AG20443 (cell line): Measurements from ENCODE around the gene GMDS.

Experiments used
- DNase-seq: peaks from one replicate; pipeline ENCODE4 v3.0.0; 2012; ENCODE audit warnings: low spot score, mixed read lengths

Gene GMDS

GRCh38 chr6:2178125-2178524 is 67.3 kb downstream of the GMDS start:
- DNase-seq = no peak

GRCh38 chr6:2175825-2176224 is 69.6 kb downstream of the GMDS start:
- DNase-seq = no peak

- no peak for DNase-seq
These were observed 72.0 kb downstream of the GMDS start for GRCh38 chr6:2173203-2173961.

GRCh38 chr6:2171728-2172127 is 73.7 kb downstream of the GMDS start:
- DNase-seq = no peak

GRCh38 chr6:2168480-2168879 is 76.9 kb downstream of the GMDS start:
- no peak for DNase-seq

GRCh38 chr6:2166717-2167116 is 78.7 kb downstream of the GMDS start:
- DNase-seq = no peak

GRCh38 chr6:2165286-2165685 is 80.1 kb downstream of the GMDS start:
- DNase-seq = no peak

- no peak for DNase-seq
These were observed 80.9 kb downstream of the GMDS start for GRCh38 chr6:2164481-2164880.

GRCh38 chr6:2162079-2162445 is 83.3 kb downstream of the GMDS start:
- no peak for DNase-seq

- peak; percentile 25 for DNase-seq
These were observed 86.7 kb downstream of the GMDS start for GRCh38 chr6:2158596-2159271.

GRCh38 chr6:2157441-2158127 is 87.8 kb downstream of the GMDS start:
- DNase-seq = peak; percentile 77

GRCh38 chr6:2155206-2155605 is 90.2 kb downstream of the GMDS start:
- no peak for DNase-seq

- DNase-seq = no peak
These were observed 95.9 kb downstream of the GMDS start for GRCh38 chr6:2149361-2150006.

GRCh38 chr6:2148748-2149147 is 96.7 kb downstream of the GMDS start:
- no peak for DNase-seq

- DNase-seq = no peak
These were observed 97.5 kb downstream of the GMDS start for GRCh38 chr6:2147766-2148448.

- DNase-seq = no peak
These were observed 98.1 kb downstream of the GMDS start for GRCh38 chr6:2147261-2147660.

- no peak for DNase-seq
These were observed 101.2 kb downstream of the GMDS start for GRCh38 chr6:2144210-2144609.

GRCh38 chr6:2141644-2142290 is 103.6 kb downstream of the GMDS start:
- no peak for DNase-seq

GRCh38 chr6:2140438-2141128 is 104.8 kb downstream of the GMDS start:
- no peak for DNase-seq

GRCh38 chr6:2135401-2135800 is 110.0 kb downstream of the GMDS start:
- no peak for DNase-seq

GRCh38 chr6:2134554-2134953 is 110.9 kb downstream of the GMDS start:
- DNase-seq = no peak
